ENCODE measurements around the gene FNTB. TPM values are rescaled to one million over a fixed set of nuclear protein-coding genes. Genes with fewer than 3 reads are reported as not detected.

The FNTB gene
- total RNA-seq, 1 experiment from 2014 or later, result 20.7 TPM

GRCh38 chr14:64970776-64971477 is 15.8 kb upstream of the FNTB start:
- Histone ChIP-seq H3T11ph (ENCODE audit: low read length) (no peak overlapping the region), H3K23me2 (ENCODE audit: insufficient read length, low read depth, low read length, poor library complexity, severe bottlenecking) (no peaks in the 10 kb centered on the region), H2BK5ac (ENCODE audit: insufficient read length, low read length) (no peak overlapping the region), H2BK15ac (ENCODE audit: low read depth, low read length) (no peak overlapping the region), H3K14ac (ENCODE audit: insufficient read depth, low read length) (no peak overlapping the region), H2BK20ac (ENCODE audit: low read depth, low read length, poor library complexity, severe bottlenecking) (no peak overlapping the region), H3K56ac (ENCODE audit: insufficient read length, low read depth, low read length) (no peak overlapping the region), H4K20me1 (ENCODE audit: control insufficient read depth, insufficient read depth, insufficient read length) (no peaks in the 10 kb centered on the region), H3K4me1 (ENCODE audit: insufficient read depth, low read length) (peaks cover 24% of the 10 kb centered on the region; the same call in 1 of the 2 replicates), H3K79me1 (ENCODE audit: insufficient read depth, low read depth, low read length, poor library complexity, severe bottlenecking) (no peaks in the 10 kb centered on the region), H3K9ac (ENCODE audit: extremely low read depth, insufficient read length, low read length) (no peak overlapping the region), H2AFZ (ENCODE audit: low read length) (no peak overlapping the region), H2AK5ac (ENCODE audit: insufficient read length, low read length) (no peak overlapping the region), H3K4me2 (ENCODE audit: insufficient read depth, insufficient read length, low read length) (peak overlapping the region; percentile 22), H3K27me3 (ENCODE audit: insufficient read depth, low read length) (no peaks in the 10 kb centered on the region), H3K79me2 (ENCODE audit: insufficient read depth, low read length) (no peaks in the 10 kb centered on the region; the same call in 1 of the 2 replicates), H4K91ac (ENCODE audit: insufficient read length, low read depth, low read length) (no peak overlapping the region), H4K5ac (ENCODE audit: insufficient read length, low read depth, low read length) (no peak overlapping the region), H2BK120ac (ENCODE audit: low read depth, low read length, poor library complexity, severe bottlenecking) (no peak overlapping the region), H3K18ac (ENCODE audit: insufficient read length, low read depth, low read length) (no peak overlapping the region), H3K9me3 (ENCODE audit: control insufficient read depth, low read depth, low read length) (no peaks in the 10 kb centered on the region), H3K27ac (ENCODE audit: insufficient read length, low read depth, low read length) (no peak overlapping the region), H3K4ac (ENCODE audit: low read depth, low read length) (no peak overlapping the region), H3K23ac (ENCODE audit: insufficient read length, low read depth, low read length) (no peak overlapping the region), H4K8ac (replicated peaks; ENCODE audit: insufficient read length, low read depth, low read length) (no peak overlapping the region), H2BK12ac (ENCODE audit: insufficient read length, low read depth, low read length) (no peak overlapping the region)
- no peak for DNase-seq
- no peak for TF ChIP-seq CTCF (conservative IDR thresholded peaks at IDR 0.05)
- peaks cover 56 to 61% of the 10 kb centered on the region in 2 experiments for H3K4me1 Mint-ChIP-seq
- no CpG with 5 or more reads among the region's 8 CpGs for WGBS (ENCODE audit: extremely low coverage, insufficient read length, low lambda C conversion rate)
- no peaks in the 10 kb centered on the region for H3K9me3 Mint-ChIP-seq
- H3K27me3 Mint-ChIP-seq (ENCODE audit: low read depth), result peaks cover 22% of the 10 kb centered on the region
- peaks cover 15 to 19% (median 16%) of the 10 kb centered on the region in 3 experiments; a peak in 5 of 7 replicates for H3K36me3 Mint-ChIP-seq (ENCODE audit: insufficient read depth in 1 of 3, low read depth in 3 of 3)
- H3K27ac Mint-ChIP-seq, result peak overlapping the region in 1 of 3 experiments; percentile 31; a peak in 1 of 7 replicates
- peak overlapping the region; percentile 78 to 85 for H3K4me3 Mint-ChIP-seq

Data from H9 (cell line).